Amygdala (tissue), 56 donors: ENCODE measurements around the gene NPY2R.
A peak's percentile ranks its signal among the peaks of the same experiment; 100 is the strongest.

Source experiments
- DNase-seq, 56 donors: peaks; one replicate each; lab custom pipeline; 2025; lab: John Stamatoyannopoulos, UW

Gene NPY2R

GRCh38 chr4:155208258-155209054 lies at the start of gene NPY2R:
NPY2R (plus strand) TSS chr4:155208636; CDS start chr4:155213940, 5,304 bp downstream.
- peak in 14 of 56 donors; percentile 1 to 60 (median 34) for DNase-seq

- peak in 5 of 56 donors; percentile 0 to 61 (median 7) for DNase-seq
Measured at GRCh38 chr4:155161357-155161756, 47.1 kb upstream of the NPY2R start.

- DNase-seq, result no peak
Measured at GRCh38 chr4:155164718-155165117, 43.7 kb upstream of the NPY2R start.

GRCh38 chr4:155170569-155170968 lies 37.9 kb upstream of the NPY2R start:
- DNase-seq, result no peak

- DNase-seq, result no peak
Measured at GRCh38 chr4:155173371-155173770, 35.1 kb upstream of the NPY2R start.

GRCh38 chr4:155174668-155175067 lies 33.8 kb upstream of the NPY2R start:
- DNase-seq, result no peak

- no peak for DNase-seq
Measured at GRCh38 chr4:155179216-155179615, 29.2 kb upstream of the NPY2R start.

- DNase-seq, result no peak
Measured at GRCh38 chr4:155186972-155187371, 21.5 kb upstream of the NPY2R start.

- no peak for DNase-seq
Measured at GRCh38 chr4:155187989-155188388, 20.4 kb upstream of the NPY2R start.

- no peak for DNase-seq
Measured at GRCh38 chr4:155190099-155190498, 18.3 kb upstream of the NPY2R start.

GRCh38 chr4:155197757-155198156 lies 10.7 kb upstream of the NPY2R start:
- no peak for DNase-seq

GRCh38 chr4:155207534-155208257 lies 740 bp upstream of the NPY2R start:
- peak in 14 of 56 donors; percentile 1 to 62 (median 20) for DNase-seq

GRCh38 chr4:155220025-155220424 lies 11.6 kb downstream of the NPY2R start:
- DNase-seq, result no peak

- no peak for DNase-seq
Measured at GRCh38 chr4:155227131-155227530, 18.7 kb downstream of the NPY2R start.

GRCh38 chr4:155228713-155229112 lies 20.3 kb downstream of the NPY2R start:
- no peak for DNase-seq

GRCh38 chr4:155232432-155232831 lies 24.0 kb downstream of the NPY2R start:
- no peak for DNase-seq

GRCh38 chr4:155234206-155234605 lies 25.8 kb downstream of the NPY2R start:
- DNase-seq, result no peak

GRCh38 chr4:155237567-155237966 lies 29.1 kb downstream of the NPY2R start:
- no peak for DNase-seq

GRCh38 chr4:155241225-155241624 lies 32.8 kb downstream of the NPY2R start:
- no peak for DNase-seq

- DNase-seq, result no peak
Measured at GRCh38 chr4:155241664-155242063, 33.2 kb downstream of the NPY2R start.

- no peak for DNase-seq
Measured at GRCh38 chr4:155245105-155245504, 36.7 kb downstream of the NPY2R start.
